Endothelial cell (in vitro differentiated cells): ENCODE data around the gene ABCB11. TPM values are rescaled to one million over a fixed set of nuclear protein-coding genes. Genes with fewer than 3 reads are reported as not detected.

Experiments used
- DNase-seq: peaks from one replicate; pipeline ENCODE4 v3.0.0; 2021; ENCODE audit warnings: low spot score
- H3K27ac Mint-ChIP-seq: one replicate; pipeline ENCODE4 v1.8.0; 2021; ENCODE audit warnings: mixed read lengths, inconsistent platforms; ENCODE audit not compliant: unreplicated experiment
- H3K27me3 Mint-ChIP-seq: one replicate; pipeline ENCODE4 v1.8.0; 2021; ENCODE audit warnings: mild to moderate bottlenecking, moderate library complexity, mixed read lengths, inconsistent platforms; ENCODE audit not compliant: unreplicated experiment
- H3K36me3 Mint-ChIP-seq: one replicate; pipeline ENCODE4 v1.8.0; 2021; ENCODE audit warnings: mild to moderate bottlenecking, low read depth, mixed read lengths, inconsistent platforms; ENCODE audit not compliant: unreplicated experiment
- H3K4me1 Mint-ChIP-seq: one replicate; pipeline ENCODE4 v1.8.0; 2021; ENCODE audit warnings: mild to moderate bottlenecking, mixed read lengths, inconsistent platforms; ENCODE audit not compliant: unreplicated experiment
- H3K4me3 Mint-ChIP-seq: one replicate; pipeline ENCODE4 v1.8.0; 2021; ENCODE audit warnings: mild to moderate bottlenecking, mixed read lengths, inconsistent platforms; ENCODE audit not compliant: unreplicated experiment
- H3K9me3 Mint-ChIP-seq: one replicate; pipeline ENCODE4 v1.8.0; 2021; ENCODE audit warnings: mixed read lengths, inconsistent platforms; ENCODE audit not compliant: unreplicated experiment
- CTCF ChIP-seq: fragments of 200-600 bp; sonication (generic); IDR thresholded peaks from one replicate; pipeline ENCODE4 v1.5.0; 2021; ENCODE audit warnings: antibody characterized with exemption; ENCODE audit not compliant: unreplicated experiment
- total RNA-seq: library from RNA; stranded (reverse); fragmentation: NEBNext Ultra II Directional; extraction: Animal tissue kit (Norgen Biotek cat#: 25700); gene quantifications from one replicate; pipeline ENCODE4 v1.2.1, GENCODE V29; 2021; ENCODE audit not compliant: unreplicated experiment

Gene ABCB11
- total RNA-seq, 1 donor from 2014 or later, result 1.9 TPM

GRCh38 chr2:168944065-168944464 is 87.1 kb downstream of the ABCB11 start:
- no peaks in the 10 kb centered on the region for H3K4me1 Mint-ChIP-seq
- no peaks in the 10 kb centered on the region for H3K36me3 Mint-ChIP-seq
- TF ChIP-seq CTCF, result no peak
- H3K4me3 Mint-ChIP-seq, result no peak overlapping the region
- no peaks in the 10 kb centered on the region for H3K9me3 Mint-ChIP-seq
- H3K27ac Mint-ChIP-seq, result no peak overlapping the region
- H3K27me3 Mint-ChIP-seq, result no peaks in the 10 kb centered on the region
- peak; percentile 15 for DNase-seq

DNA sequence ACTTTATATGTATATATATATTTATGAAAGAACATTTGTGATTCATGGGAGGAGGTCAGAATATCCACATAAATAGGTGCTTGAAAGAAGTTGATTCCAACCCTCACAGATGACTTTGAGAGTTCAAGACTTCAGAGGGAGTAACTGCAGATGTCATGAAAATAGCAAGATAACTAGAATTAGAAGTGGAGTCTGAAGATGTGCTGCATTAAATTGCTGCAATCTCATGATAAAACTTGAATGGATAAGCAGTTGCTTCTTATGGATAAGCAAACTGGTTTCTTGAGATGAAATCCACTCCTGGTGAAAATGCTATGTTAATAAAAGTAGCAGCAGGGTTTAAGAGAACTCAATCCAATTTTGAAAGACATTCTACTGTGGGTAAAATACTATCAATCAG is 89.8 kb downstream of the ABCB11 start:
- Mint-ChIP-seq H3K27me3 (no peaks in the 10 kb centered on the region), H3K27ac (no peak overlapping the region), H3K4me1 (peaks cover 3% of the 10 kb centered on the region), H3K36me3 (no peaks in the 10 kb centered on the region), H3K9me3 (no peaks in the 10 kb centered on the region), H3K4me3 (no peak overlapping the region)
- TF ChIP-seq CTCF, result no peak
- DNase-seq, result no peak

GRCh38 chr2:168939918-168940317 is 91.2 kb downstream of the ABCB11 start:
- no peak for DNase-seq
- Mint-ChIP-seq H3K9me3 (no peaks in the 10 kb centered on the region), H3K4me1 (peaks cover 17% of the 10 kb centered on the region), H3K27me3 (no peaks in the 10 kb centered on the region), H3K4me3 (no peak overlapping the region), H3K27ac (no peak overlapping the region), H3K36me3 (no peaks in the 10 kb centered on the region)
- no peak for TF ChIP-seq CTCF

DNA sequence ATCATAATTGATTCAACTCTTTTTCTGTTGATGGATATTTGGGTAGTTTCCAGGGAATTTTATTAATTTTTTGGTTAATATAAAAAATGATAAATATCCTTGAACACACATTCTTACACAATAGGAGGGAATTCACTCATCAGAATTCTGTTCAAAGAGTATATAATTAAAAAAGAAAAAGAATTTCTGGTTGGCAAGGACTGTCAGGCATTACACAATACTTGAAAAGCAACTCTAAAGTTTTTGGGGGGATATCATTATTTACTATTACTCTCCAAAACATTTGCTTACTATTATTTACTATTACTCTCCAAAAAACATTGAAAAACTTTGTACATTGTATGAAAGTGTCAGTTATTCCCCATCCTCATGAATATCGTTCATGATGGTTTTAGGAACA is 92.1 kb downstream of the ABCB11 start:
- DNase-seq, result no peak
- Mint-ChIP-seq H3K9me3 (no peaks in the 10 kb centered on the region), H3K27ac (no peak overlapping the region), H3K36me3 (no peaks in the 10 kb centered on the region), H3K4me3 (no peak overlapping the region), H3K27me3 (no peaks in the 10 kb centered on the region), H3K4me1 (peaks cover 18% of the 10 kb centered on the region)
- TF ChIP-seq CTCF, result no peak

DNA sequence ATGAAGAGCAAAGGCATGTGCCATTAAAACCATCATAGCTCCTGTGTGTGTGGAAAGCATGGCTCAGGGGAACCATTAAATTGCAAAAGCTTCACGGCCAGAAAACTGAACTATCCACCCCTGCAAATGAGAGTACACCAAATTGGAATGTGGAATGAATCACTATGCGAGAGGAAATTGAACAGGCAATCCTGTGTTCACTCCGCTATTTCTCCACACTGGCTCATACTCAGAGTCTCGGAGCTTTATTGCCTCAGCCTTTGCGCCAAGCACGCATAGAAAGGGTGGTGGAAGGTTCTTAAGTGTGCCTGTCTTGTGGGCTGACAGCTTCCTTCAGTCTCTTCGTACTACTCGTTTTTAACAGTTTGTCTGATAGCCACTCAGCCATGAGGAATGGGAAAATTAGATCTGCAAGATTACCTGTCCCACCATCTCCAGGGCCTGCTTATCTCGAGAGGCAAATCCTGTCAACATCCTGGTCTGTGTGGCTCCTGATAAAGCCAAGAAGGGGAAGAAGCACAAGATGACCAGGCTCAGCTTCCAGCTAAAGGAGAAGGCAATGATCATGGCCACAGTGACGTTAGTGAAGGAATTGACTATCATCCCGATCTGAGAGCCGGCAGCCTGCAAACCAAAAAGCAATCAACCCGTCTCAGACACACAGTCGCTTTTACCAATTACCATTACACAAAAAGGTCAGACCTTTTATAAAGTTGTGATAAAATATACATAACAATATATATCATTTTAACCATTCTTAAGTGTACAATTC is 95.1 kb downstream of the ABCB11 start:
- no peaks in the 10 kb centered on the region for H3K27me3 Mint-ChIP-seq
- H3K9me3 Mint-ChIP-seq, result no peaks in the 10 kb centered on the region
- H3K4me1 Mint-ChIP-seq, result peaks cover 18% of the 10 kb centered on the region
- peak; percentile 24 for DNase-seq
- H3K4me3 Mint-ChIP-seq, result no peak overlapping the region
- TF ChIP-seq CTCF, result no peak
- H3K36me3 Mint-ChIP-seq, result no peaks in the 10 kb centered on the region
- peak overlapping the region; percentile 80 for H3K27ac Mint-ChIP-seq
